ENCODE results near the gene SCAP. TPM values are rescaled to one million over a fixed set of nuclear protein-coding genes. Genes with fewer than 3 reads are reported as not detected.

Gene SCAP
- polyA plus RNA-seq, 1 of the 3 experiments (the other 2 are of a cell fraction): 28.0 TPM

DNA sequence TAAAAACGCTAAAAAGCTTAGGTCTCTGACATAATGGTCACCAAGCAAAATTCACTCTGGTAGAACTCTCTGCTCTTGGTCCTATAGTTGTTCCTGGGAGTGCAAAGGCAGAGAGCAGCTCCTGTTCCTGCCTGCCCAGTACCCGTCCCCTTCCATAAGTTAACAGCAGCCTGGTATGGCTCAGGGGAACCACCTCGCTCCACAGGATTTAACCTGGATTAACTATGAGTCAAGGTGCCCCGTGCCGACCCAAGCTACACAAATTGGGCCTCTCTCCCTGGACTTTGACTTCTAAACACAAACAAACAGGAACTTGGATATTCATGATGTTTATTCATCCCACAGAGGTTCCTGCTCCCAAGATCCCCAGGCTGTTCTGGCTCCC lies 32.1 kb downstream of the SCAP start:
- Histone ChIP-seq H3K4me1 (ENCODE audit: control insufficient read depth in 1 of 2, insufficient read depth in 2 of 2, low read depth in 1 of 2, low read length in 1 of 2) (no peaks in the 10 kb centered on the region; a peak in 1 of 4 replicates), H3K9ac (no peak overlapping the region), H3K27me3 (ENCODE audit: insufficient read depth) (no peaks in the 10 kb centered on the region), H3K4me3 (ENCODE audit: low read depth in 2 of 2, low read length in 1 of 2) (no peak overlapping the region), H3F3A (replicated peaks; ENCODE audit: insufficient read depth) (no peaks in the 10 kb centered on the region), H3K36me3 (replicated peaks in 1 of 2; ENCODE audit: control insufficient read depth in 1 of 2, insufficient read depth in 2 of 2, low read length in 1 of 2) (peaks cover 0 to 22% of the 10 kb centered on the region in 2 experiments), H4K20me1 (ENCODE audit: insufficient read depth) (no peaks in the 10 kb centered on the region), H3K27ac (ENCODE audit: low read depth in 2 of 2, low read length in 1 of 2) (no peak overlapping the region; a peak in 1 of 4 replicates), H3K9me3 (no peaks in the 10 kb centered on the region), H2AFZ (ENCODE audit: low read depth) (no peak overlapping the region), H3K4me2 (peak overlapping the region; percentile 4; the same call in 1 of the 2 replicates), H3K79me2 (ENCODE audit: insufficient read depth) (peaks cover 49% of the 10 kb centered on the region), H3K9me2 (no peaks in the 10 kb centered on the region)
- CTCF ChIA-PET: interaction anchor here (0.7 to 2.8 kb wide), 3 partner anchors 17 to 31 kb away, joined by 3 to 13 read pairs (median 7); no protein-coding TSS in a partner anchor
- WGBS (ENCODE audit: low lambda C conversion rate): 89% methylated on average over 5 of the region's 5 CpGs
- DNase-seq: no peak
- TF ChIP-seq YY1 (IDR thresholded peaks at IDR 0.05; ENCODE audit: low read depth): no peak
- no peak for TF ChIP-seq GATA2 (CRISPR knock-in tag; IDR thresholded peaks at IDR 0.05)
- TF ChIP-seq FOXM1 (IDR thresholded peaks at IDR 0.05; ENCODE audit: low read depth): no peak
- TF ChIP-seq MEF2A (IDR thresholded peaks at IDR 0.05; ENCODE audit: borderline replicate concordance, low read depth): no peak
- TF ChIP-seq RCOR1 (IDR thresholded peaks at IDR 0.05; ENCODE audit: low read length): no peak
- TF ChIP-seq FOXJ3 (CRISPR knock-in tag; IDR thresholded peaks at IDR 0.05): no peak
- no peak for TF ChIP-seq ELF1 (IDR thresholded peaks at IDR 0.05)
- TF ChIP-seq, protein P1, sequence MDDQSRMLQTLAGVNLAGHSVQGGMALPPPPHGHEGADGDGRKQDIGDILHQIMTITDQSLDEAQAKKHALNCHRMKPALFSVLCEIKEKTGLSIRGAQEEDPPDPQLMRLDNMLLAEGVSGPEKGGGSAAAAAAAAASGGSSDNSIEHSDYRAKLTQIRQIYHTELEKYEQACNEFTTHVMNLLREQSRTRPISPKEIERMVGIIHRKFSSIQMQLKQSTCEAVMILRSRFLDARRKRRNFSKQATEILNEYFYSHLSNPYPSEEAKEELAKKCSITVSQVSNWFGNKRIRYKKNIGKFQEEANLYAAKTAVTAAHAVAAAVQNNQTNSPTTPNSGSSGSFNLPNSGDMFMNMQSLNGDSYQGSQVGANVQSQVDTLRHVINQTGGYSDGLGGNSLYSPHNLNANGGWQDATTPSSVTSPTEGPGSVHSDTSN (IDR thresholded peaks at IDR 0.05): no peak
- no peak for TF ChIP-seq TCF12 (IDR thresholded peaks at IDR 0.05)
- POLR2A ChIA-PET: no interaction called here

DNA sequence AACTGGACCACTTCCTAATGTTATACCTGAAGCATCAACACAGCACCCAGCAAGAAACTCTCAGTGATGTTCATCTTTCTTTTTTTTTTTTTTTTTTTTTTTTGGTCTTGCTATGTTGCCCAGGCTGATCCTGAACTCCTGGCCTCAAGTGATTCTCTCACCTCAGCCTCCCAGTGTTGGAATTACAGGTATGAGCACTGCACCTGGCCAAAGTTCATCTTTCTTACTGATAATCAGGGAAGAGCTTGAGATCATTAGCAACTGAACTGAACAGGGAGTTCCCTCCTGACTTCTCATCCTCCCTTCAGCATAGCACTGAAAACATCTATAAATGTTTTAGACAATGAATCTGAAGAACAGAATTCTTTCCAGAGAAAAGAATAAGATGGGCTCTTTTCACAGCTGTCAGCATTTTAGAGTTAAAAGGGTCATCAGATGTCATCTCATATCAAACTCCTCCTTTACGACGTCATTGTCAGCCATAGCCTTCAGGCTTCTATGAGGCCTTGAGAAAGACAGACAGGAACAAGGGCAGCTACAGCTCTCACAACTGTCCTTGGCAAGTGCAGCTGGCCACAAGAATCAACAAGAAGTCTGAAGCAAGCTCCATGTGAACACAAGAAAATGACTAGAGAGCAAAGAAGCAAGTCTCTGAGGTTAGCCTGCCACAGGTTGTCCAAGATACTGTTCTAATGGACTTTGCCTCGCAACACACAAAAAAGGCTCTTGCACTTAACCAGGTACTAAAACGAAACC lies 33.8 kb downstream of the SCAP start:
- Histone ChIP-seq H4K20me1 (ENCODE audit: insufficient read depth) (no peaks in the 10 kb centered on the region), H3K9ac (no peak overlapping the region), H3K4me2 (no peak overlapping the region), H3K4me1 (ENCODE audit: control insufficient read depth in 1 of 2, insufficient read depth in 2 of 2, low read depth in 1 of 2, low read length in 1 of 2) (no peaks in the 10 kb centered on the region; a peak in 1 of 4 replicates), H3K36me3 (replicated peaks in 1 of 2; ENCODE audit: control insufficient read depth in 1 of 2, insufficient read depth in 2 of 2, low read length in 1 of 2) (peaks cover 0 to 26% of the 10 kb centered on the region in 2 experiments), H3K4me3 (ENCODE audit: low read depth in 2 of 2, low read length in 1 of 2) (no peak overlapping the region), H3F3A (replicated peaks; ENCODE audit: insufficient read depth) (no peaks in the 10 kb centered on the region), H3K27me3 (ENCODE audit: insufficient read depth) (no peaks in the 10 kb centered on the region), H3K9me2 (no peaks in the 10 kb centered on the region), H3K79me2 (ENCODE audit: insufficient read depth) (peaks cover 34% of the 10 kb centered on the region), H3K9me3 (no peaks in the 10 kb centered on the region), H3K27ac (ENCODE audit: low read depth in 2 of 2, low read length in 1 of 2) (no peak overlapping the region), H2AFZ (ENCODE audit: low read depth) (no peak overlapping the region)
- WGBS (ENCODE audit: low lambda C conversion rate): 97% methylated on average over 4 of the region's 4 CpGs
- ChIA-PET CTCF (interaction anchor here (0.7 to 3.1 kb wide), 3 partner anchors 13 to 21 kb away, joined by 3 to 12 read pairs (median 3); no protein-coding TSS in a partner anchor), POLR2A (no interaction called here)
- no peak for TF ChIP-seq FOXM1 (IDR thresholded peaks at IDR 0.05; ENCODE audit: low read depth)
- no peak for TF ChIP-seq FOSL2 (IDR thresholded peaks at IDR 0.05; ENCODE audit: borderline replicate concordance, low read depth)
- no peak for TF ChIP-seq YY1 (IDR thresholded peaks at IDR 0.05; ENCODE audit: low read depth)
- TF ChIP-seq RXRA (IDR thresholded peaks at IDR 0.05; ENCODE audit: borderline replicate concordance, low read depth): no peak
- TF ChIP-seq GATA2 (CRISPR knock-in tag; IDR thresholded peaks at IDR 0.05): no peak
- TF ChIP-seq, protein P2, sequence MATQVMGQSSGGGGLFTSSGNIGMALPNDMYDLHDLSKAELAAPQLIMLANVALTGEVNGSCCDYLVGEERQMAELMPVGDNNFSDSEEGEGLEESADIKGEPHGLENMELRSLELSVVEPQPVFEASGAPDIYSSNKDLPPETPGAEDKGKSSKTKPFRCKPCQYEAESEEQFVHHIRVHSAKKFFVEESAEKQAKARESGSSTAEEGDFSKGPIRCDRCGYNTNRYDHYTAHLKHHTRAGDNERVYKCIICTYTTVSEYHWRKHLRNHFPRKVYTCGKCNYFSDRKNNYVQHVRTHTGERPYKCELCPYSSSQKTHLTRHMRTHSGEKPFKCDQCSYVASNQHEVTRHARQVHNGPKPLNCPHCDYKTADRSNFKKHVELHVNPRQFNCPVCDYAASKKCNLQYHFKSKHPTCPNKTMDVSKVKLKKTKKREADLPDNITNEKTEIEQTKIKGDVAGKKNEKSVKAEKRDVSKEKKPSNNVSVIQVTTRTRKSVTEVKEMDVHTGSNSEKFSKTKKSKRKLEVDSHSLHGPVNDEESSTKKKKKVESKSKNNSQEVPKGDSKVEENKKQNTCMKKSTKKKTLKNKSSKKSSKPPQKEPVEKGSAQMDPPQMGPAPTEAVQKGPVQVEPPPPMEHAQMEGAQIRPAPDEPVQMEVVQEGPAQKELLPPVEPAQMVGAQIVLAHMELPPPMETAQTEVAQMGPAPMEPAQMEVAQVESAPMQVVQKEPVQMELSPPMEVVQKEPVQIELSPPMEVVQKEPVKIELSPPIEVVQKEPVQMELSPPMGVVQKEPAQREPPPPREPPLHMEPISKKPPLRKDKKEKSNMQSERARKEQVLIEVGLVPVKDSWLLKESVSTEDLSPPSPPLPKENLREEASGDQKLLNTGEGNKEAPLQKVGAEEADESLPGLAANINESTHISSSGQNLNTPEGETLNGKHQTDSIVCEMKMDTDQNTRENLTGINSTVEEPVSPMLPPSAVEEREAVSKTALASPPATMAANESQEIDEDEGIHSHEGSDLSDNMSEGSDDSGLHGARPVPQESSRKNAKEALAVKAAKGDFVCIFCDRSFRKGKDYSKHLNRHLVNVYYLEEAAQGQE (IDR thresholded peaks at IDR 0.05; ENCODE audit: low read depth, low read length): no peak
- no peak for TF ChIP-seq GABPA (IDR thresholded peaks at IDR 0.05; ENCODE audit: low read depth)
- no peak for TF ChIP-seq IRF3 (IDR thresholded peaks at IDR 0.05; ENCODE audit: low read depth, low read length)
- no peak for TF ChIP-seq CHD2 (IDR thresholded peaks at IDR 0.05; ENCODE audit: low read length, partially characterized antibody)
- no peak for TF ChIP-seq POLR2AphosphoS5 (IDR thresholded peaks at IDR 0.05; ENCODE audit: low read depth, low read length)
- TF ChIP-seq JUND (IDR thresholded peaks at IDR 0.05): no peak
- TF ChIP-seq ELF1 (IDR thresholded peaks at IDR 0.05): no peak
- TF ChIP-seq, protein P1 (IDR thresholded peaks at IDR 0.05): no peak
- DNase-seq: no peak

All from SK-N-SH (cell line).